ENCODE measurements around the gene HLX.

The HLX gene

GRCh38 chr1:220928320-220928719, 49.1 kb downstream of the HLX start:
- DNase-seq = no peak

GRCh38 chr1:220928725-220929300, 49.6 kb downstream of the HLX start:
- DNase-seq = no peak

- DNase-seq = no peak
Observed at GRCh38 chr1:220929304-220929703, 50.1 kb downstream of the HLX start.
